HG03442 (cell line): ENCODE data around the gene C9orf153.
A peak's percentile ranks its signal among the peaks of the same experiment; 100 is the strongest.
"Not testable (repeated sequence)": the region's sequence is repeated elsewhere in the genome, so short reads cannot be mapped to it uniquely, and the experiment has no call there.

ENCODE experiments used
- ATAC-seq: cut with Tn5 transposase; IDR thresholded peaks from one replicate; pipeline ENCODE4 v1.9.1; 2021; ENCODE audit warnings: mild to moderate bottlenecking, moderate library complexity; ENCODE audit not compliant: unreplicated experiment

C9orf153 gene

GRCh38 chr9:86259557-86259956 lies at the start of gene C9orf153:
TSS of gene C9orf153 (minus strand) at chr9:86259657. CDS start at chr9:86229603, 30,054 bp downstream.
- ATAC-seq = no peak

- no peak for ATAC-seq
Observed at GRCh38 chr9:86308687-86309086, 49.2 kb upstream of the C9orf153 start.

- no peak for ATAC-seq
Observed at GRCh38 chr9:86304236-86304730, 44.8 kb upstream of the C9orf153 start.

- ATAC-seq = no peak
Observed at GRCh38 chr9:86303316-86303975, 44.0 kb upstream of the C9orf153 start.

- no peak for ATAC-seq
Observed at GRCh38 chr9:86301686-86302085, 42.2 kb upstream of the C9orf153 start.

GRCh38 chr9:86300701-86301100 lies 41.2 kb upstream of the C9orf153 start:
- ATAC-seq = no peak

- no peak for ATAC-seq
Observed at GRCh38 chr9:86298873-86299272, 39.4 kb upstream of the C9orf153 start.

- ATAC-seq = not testable (repeated sequence)
Observed at GRCh38 chr9:86290341-86290740, 30.9 kb upstream of the C9orf153 start.

- no peak for ATAC-seq
Observed at GRCh38 chr9:86288499-86289198, 29.2 kb upstream of the C9orf153 start.

- no peak for ATAC-seq
Observed at GRCh38 chr9:86287013-86287412, 27.6 kb upstream of the C9orf153 start.

- ATAC-seq = no peak
Observed at GRCh38 chr9:86286278-86286677, 26.8 kb upstream of the C9orf153 start.

- no peak for ATAC-seq
Observed at GRCh38 chr9:86285261-86285660, 25.8 kb upstream of the C9orf153 start.

GRCh38 chr9:86282979-86283535 lies 23.6 kb upstream of the C9orf153 start:
- ATAC-seq = peak; percentile 10

GRCh38 chr9:86282077-86282978 lies 22.9 kb upstream of the C9orf153 start, which contains the start of gene ISCA1:
TSS of gene ISCA1 (minus strand) at chr9:86282538. CDS start at chr9:86282458, 80 bp downstream.
- peak; percentile 73 for ATAC-seq

GRCh38 chr9:86281593-86282076 lies 22.2 kb upstream of the C9orf153 start:
- peak; percentile 5 for ATAC-seq

- no peak for ATAC-seq
Observed at GRCh38 chr9:86280580-86280979, 21.1 kb upstream of the C9orf153 start.

GRCh38 chr9:86279839-86280238 lies 20.4 kb upstream of the C9orf153 start:
- ATAC-seq = no peak

GRCh38 chr9:86277072-86277471 lies 17.6 kb upstream of the C9orf153 start:
- no peak for ATAC-seq

- no peak for ATAC-seq
Observed at GRCh38 chr9:86275962-86276361, 16.5 kb upstream of the C9orf153 start.

- ATAC-seq = no peak
Observed at GRCh38 chr9:86274821-86275643, 15.6 kb upstream of the C9orf153 start.
